KMS-11 (cell line): ENCODE results near the gene TBCEL.

Experiments used
- H2AFZ ChIP-seq: fragments of 200-600 bp; sonication (generic); 2 replicates; pipeline ENCODE4 v1.6.1; 2016; ENCODE audit warnings: antibody characterized with exemption, mixed run types, low read depth
- H3K27ac ChIP-seq: fragments of 200-600 bp; sonication (generic); 2 replicates; pipeline ENCODE4 v1.6.1; 2016; ENCODE audit warnings: mild to moderate bottlenecking, mixed run types
- H3K27me3 ChIP-seq: fragments of 200-600 bp; sonication (generic); 2 replicates; pipeline ENCODE4 v1.6.1; 2017; ENCODE audit warnings: mild to moderate bottlenecking, low read depth, mixed run types, moderate library complexity; ENCODE audit not compliant: insufficient read depth
- H3K36me3 ChIP-seq: fragments of 200-600 bp; sonication (generic); 2 replicates; pipeline ENCODE4 v1.6.1; 2017; ENCODE audit warnings: mild to moderate bottlenecking, mixed run types; ENCODE audit not compliant: insufficient read depth
- H3K4me1 ChIP-seq: fragments of 200-600 bp; sonication (generic); 2 replicates; pipeline ENCODE4 v1.6.1; 2016; ENCODE audit warnings: mild to moderate bottlenecking, low read depth, mixed run types; ENCODE audit not compliant: poor library complexity, severe bottlenecking
- H3K4me2 ChIP-seq: fragments of 200-600 bp; sonication (generic); 2 replicates; pipeline ENCODE4 v1.7.0; 2016; ENCODE audit warnings: mild to moderate bottlenecking, mixed run types
- H3K4me3 ChIP-seq: fragments of 200-600 bp; sonication (generic); IDR thresholded peaks from 2 replicates; pipeline ENCODE4 v1.6.1; 2017; ENCODE audit warnings: low read depth, low read length, mixed read lengths; ENCODE audit not compliant: insufficient read depth
- H3K79me2 ChIP-seq: fragments of 200-600 bp; sonication (generic); 2 replicates; pipeline ENCODE4 v1.6.1; 2016; ENCODE audit warnings: low read depth, mixed run types; ENCODE audit not compliant: insufficient read depth
- H3K9ac ChIP-seq: fragments of 200-600 bp; sonication (generic); 2 replicates; pipeline ENCODE4 v1.6.1; 2016; ENCODE audit warnings: mild to moderate bottlenecking, mixed run types
- H4K20me1 ChIP-seq: fragments of 200-600 bp; sonication (generic); 2 replicates; pipeline ENCODE4 v1.6.1; 2016; ENCODE audit warnings: mild to moderate bottlenecking, mixed run types; ENCODE audit not compliant: insufficient read depth
- TF ChIP-seq, protein P1 (sequence below): fragments of 200-600 bp; sonication (generic); conservative IDR thresholded peaks from 2 replicates; pipeline ENCODE4 v1.6.1; 2017; ENCODE audit warnings: low read depth, mild to moderate bottlenecking, antibody characterized with exemption, low read length, moderate library complexity, mixed read lengths

Gene TBCEL

DNA sequence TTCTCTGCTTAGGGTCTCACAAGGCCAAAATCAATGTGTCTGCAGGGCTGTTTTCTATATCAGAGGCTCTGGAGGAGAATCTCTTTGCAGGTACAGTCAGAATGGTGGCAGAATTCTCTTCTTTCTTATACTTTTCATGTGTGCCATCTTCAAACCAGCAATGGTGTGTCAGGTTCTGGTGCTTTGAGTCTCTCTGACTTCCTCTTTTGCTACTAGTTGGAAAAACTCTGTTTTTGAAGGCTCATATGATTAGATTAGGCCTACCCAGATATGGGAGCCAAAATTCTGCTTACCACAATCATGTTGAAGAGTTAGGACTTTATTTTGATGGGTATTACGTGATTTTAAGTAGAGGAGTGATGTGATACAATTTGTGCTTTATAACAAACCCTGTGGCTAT lies 58.3 kb downstream of the TBCEL start:
- no peak overlapping the region for H3K9ac ChIP-seq
- H3K4me3 ChIP-seq, result no peak overlapping the region
- H3K27ac ChIP-seq, result no peak overlapping the region
- no peak overlapping the region for H3K4me2 ChIP-seq
- H3K4me1 ChIP-seq, result no peaks in the 10 kb centered on the region
- no peaks in the 10 kb centered on the region for H3K36me3 ChIP-seq
- no peaks in the 10 kb centered on the region for H3K79me2 ChIP-seq
- no peak overlapping the region for H2AFZ ChIP-seq
- TF ChIP-seq, protein P1, sequence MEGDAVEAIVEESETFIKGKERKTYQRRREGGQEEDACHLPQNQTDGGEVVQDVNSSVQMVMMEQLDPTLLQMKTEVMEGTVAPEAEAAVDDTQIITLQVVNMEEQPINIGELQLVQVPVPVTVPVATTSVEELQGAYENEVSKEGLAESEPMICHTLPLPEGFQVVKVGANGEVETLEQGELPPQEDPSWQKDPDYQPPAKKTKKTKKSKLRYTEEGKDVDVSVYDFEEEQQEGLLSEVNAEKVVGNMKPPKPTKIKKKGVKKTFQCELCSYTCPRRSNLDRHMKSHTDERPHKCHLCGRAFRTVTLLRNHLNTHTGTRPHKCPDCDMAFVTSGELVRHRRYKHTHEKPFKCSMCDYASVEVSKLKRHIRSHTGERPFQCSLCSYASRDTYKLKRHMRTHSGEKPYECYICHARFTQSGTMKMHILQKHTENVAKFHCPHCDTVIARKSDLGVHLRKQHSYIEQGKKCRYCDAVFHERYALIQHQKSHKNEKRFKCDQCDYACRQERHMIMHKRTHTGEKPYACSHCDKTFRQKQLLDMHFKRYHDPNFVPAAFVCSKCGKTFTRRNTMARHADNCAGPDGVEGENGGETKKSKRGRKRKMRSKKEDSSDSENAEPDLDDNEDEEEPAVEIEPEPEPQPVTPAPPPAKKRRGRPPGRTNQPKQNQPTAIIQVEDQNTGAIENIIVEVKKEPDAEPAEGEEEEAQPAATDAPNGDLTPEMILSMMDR, result no peak
- no peaks in the 10 kb centered on the region for H4K20me1 ChIP-seq
- H3K27me3 ChIP-seq, result no peaks in the 10 kb centered on the region

DNA sequence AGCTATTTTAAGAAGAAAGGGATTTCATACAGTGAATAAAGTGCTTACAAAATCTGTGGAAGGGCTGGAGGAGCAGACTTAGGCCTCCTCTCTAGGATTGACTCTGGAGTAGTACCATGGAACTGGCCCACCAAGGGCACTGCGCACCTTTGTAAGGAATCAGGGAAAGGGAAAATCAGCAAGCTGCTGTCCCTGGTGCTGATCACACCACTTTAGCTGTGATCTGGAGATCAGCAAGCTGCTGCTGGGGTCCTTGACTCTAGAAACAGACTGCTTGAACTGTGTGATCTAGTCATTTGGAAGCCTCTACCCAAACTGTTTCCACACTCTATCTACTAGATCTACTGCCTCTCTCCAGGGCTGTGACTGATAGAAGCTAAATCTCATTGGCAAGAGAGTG lies 58.8 kb downstream of the TBCEL start:
- Histone ChIP-seq H3K36me3 (no peaks in the 10 kb centered on the region), H3K4me3 (no peak overlapping the region), H3K4me2 (no peak overlapping the region), H3K4me1 (no peaks in the 10 kb centered on the region), H3K79me2 (no peaks in the 10 kb centered on the region), H3K9ac (no peak overlapping the region), H2AFZ (no peak overlapping the region), H4K20me1 (no peaks in the 10 kb centered on the region), H3K27ac (no peak overlapping the region), H3K27me3 (no peaks in the 10 kb centered on the region)
- TF ChIP-seq, protein P1, result no peak

DNA sequence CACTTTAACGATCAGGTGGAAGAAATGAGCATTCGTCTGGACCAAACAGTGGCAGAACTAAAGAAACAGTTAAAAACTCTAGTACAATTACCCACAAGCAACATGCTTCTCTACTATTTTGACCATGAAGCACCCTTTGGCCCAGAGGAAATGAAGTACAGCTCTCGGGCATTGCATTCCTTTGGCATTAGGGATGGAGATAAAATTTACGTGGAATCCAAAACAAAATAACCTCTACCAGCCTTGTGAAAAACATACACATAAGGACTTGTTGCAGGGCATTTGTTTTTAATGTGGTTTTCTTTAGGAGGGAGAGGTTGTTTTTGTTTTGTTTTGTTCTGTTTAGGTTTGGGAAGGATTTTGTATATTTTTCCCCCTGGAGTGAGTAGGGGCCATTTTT lies 63.0 kb downstream of the TBCEL start:
- Histone ChIP-seq H3K4me2 (no peak overlapping the region), H3K79me2 (no peaks in the 10 kb centered on the region), H3K36me3 (no peaks in the 10 kb centered on the region), H4K20me1 (no peaks in the 10 kb centered on the region), H3K9ac (no peak overlapping the region), H3K4me3 (no peak overlapping the region), H3K4me1 (no peaks in the 10 kb centered on the region), H2AFZ (no peak overlapping the region), H3K27ac (no peak overlapping the region), H3K27me3 (no peaks in the 10 kb centered on the region)
- TF ChIP-seq, protein P1, result no peak

DNA sequence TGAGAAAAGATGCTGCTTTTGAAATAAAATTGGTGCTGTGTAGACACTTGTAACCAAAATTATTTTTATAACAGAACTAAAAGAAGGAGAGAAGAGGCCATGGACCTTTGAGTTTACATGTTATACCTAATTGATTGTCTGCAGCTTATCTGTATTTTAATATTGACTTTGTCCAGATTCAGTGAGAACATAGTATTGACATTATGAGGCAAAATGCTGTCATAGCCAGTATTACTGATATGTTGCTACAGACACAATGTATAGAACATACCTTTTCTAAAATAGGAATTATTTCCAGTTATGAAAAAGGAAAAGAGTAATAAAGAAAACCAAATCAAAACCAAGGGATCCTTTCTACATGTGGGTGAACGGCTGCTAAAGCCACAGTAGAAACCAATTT lies 65.7 kb downstream of the TBCEL start:
- Histone ChIP-seq H4K20me1 (no peaks in the 10 kb centered on the region), H3K27ac (no peak overlapping the region), H3K9ac (no peak overlapping the region), H3K36me3 (no peaks in the 10 kb centered on the region), H3K27me3 (no peaks in the 10 kb centered on the region), H3K4me1 (no peaks in the 10 kb centered on the region), H2AFZ (no peak overlapping the region), H3K4me3 (no peak overlapping the region), H3K4me2 (no peak overlapping the region), H3K79me2 (no peaks in the 10 kb centered on the region)
- TF ChIP-seq, protein P1, result no peak
